ENCODE data around the gene FAM89A. TPM values are rescaled to one million over a fixed set of nuclear protein-coding genes. Genes with fewer than 3 reads are reported as not detected.
A peak's percentile ranks its signal among the peaks of the same experiment; 100 is the strongest.

Gene FAM89A
- total RNA-seq, 2 experiments from 2014 or later: 11.0 to 11.1 TPM

DNA sequence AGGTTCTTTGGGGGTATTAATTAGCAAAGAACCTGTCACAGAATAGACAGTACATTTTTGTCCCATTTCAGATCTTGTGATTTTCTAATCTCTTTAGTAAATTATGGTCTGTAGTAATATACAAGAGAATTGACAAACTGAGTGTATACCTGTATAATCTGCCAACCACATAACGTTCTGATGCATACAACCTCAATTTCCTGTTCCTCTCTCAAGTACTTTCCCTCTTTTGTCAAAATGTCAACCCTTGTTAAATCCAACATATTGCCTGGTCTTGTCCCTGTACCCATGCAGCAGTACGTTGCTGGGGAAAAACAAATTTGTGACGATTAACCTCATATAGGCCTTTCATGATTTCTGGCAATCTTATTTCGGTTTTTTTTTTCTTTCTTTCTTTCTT, 60.1 kb downstream of the FAM89A start:
- Mint-ChIP-seq H3K9me3 (no peaks in the 10 kb centered on the region), H3K27me3 (ENCODE audit: low read depth) (no peaks in the 10 kb centered on the region), H3K36me3 (ENCODE audit: low read depth) (peaks cover 15% of the 10 kb centered on the region), H3K27ac (peak overlapping the region; percentile 79), H3K4me3 (peak overlapping the region; percentile 89), H3K4me1 (ENCODE audit: low read depth) (peaks cover 25% of the 10 kb centered on the region)
- CTCF ChIA-PET: interaction anchor here (0.6 to 1.6 kb wide), 4 partner anchors 49 to 212 kb away, joined by 3 read pairs; no protein-coding TSS in a partner anchor
- intact Hi-C loops (cut with micrococcal nuclease): loop anchor here (1.0 to 10.0 kb wide), 14 partner anchors 48 to 1972 kb away; partner anchors contain the start of genes C1orf198, COG2, DISC1 and EGLN1
- no peak for DNase-seq

DNA sequence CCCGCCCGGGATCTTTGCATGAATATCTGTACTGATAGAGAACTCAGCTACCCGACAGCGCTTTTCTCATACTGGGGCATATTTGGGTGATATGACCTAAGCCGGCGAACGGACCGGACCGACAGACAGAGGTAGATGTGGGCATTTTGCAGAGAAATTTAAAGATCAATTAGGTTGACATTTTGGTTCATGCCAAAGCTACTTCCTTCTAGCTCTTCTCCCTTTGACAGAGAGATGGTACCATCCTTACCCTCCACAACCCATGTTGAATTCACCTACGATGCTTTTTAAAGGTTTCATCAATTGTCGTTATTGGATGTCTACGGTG, 60.7 kb downstream of the FAM89A start:
- Mint-ChIP-seq H3K4me1 (ENCODE audit: low read depth) (peaks cover 28% of the 10 kb centered on the region), H3K4me3 (peak overlapping the region; percentile 89)

DNA sequence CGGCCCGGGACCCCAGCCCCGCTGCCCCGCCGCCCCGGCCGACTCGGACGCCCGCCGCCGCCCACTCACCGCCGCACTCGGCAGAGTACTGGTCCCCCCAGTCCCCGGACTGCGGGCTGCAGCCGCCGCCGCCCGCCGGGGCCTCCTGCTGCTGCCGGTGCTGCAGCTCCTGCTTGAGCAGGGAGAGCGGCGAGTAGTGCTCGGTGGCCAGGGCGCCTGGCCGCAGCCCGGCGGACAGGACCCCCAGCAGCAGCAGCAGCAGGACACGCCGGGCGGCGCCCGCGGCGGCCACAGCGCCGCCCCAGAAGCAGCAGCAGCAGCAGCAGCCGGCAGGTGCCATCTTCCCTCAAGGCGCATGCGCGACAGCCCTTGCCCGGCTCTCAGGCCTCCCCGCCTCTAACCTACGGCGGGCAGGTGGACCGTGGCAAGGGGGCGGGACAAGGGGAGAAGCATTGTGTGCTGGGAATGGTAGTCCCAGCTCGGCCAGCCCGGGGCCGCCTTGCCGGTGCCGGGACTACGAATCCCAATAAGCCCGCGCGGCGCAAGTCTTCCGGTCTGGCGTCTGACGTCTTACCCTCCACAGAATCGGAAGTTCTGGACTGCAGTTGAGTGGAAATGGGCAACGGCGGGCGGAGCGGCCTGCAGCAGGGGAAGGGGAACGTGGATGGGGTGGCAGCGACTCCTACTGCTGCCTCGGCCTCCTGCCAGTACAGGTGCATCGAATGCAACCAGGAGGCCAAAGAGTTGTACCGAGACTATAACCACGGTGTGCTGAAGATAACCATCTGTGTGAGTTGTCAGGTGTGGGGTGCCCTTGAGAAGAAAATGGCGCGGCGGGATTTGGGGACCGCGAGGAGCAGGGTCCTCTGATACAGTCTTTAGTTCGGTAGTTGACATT, 61.3 kb downstream of the FAM89A start, which contains the start of the genes ARV1 and TTC13:
ARV1 (plus strand) TSS at position 604 of the 898 bp plus-strand sequence; CDS start at position 616, 12 bp downstream.
TTC13 (minus strand) TSS at position 371 of the 898 bp plus-strand sequence; CDS start at position 340, 31 bp downstream.
- Mint-ChIP-seq H3K27ac (peak within 1 kb of the TSS; percentile 92), H3K36me3 (ENCODE audit: low read depth) (peaks cover 12% of the 10 kb centered on the region), H3K4me3 (peak within 1 kb of the TSS; percentile 95), H3K9me3 (no peaks in the 10 kb centered on the region), H3K27me3 (ENCODE audit: low read depth) (no peaks in the 10 kb centered on the region), H3K4me1 (ENCODE audit: low read depth) (peaks cover 30% of the 10 kb centered on the region)
- intact Hi-C loops (cut with micrococcal nuclease): loop anchor here (1.0 to 10.0 kb wide), 15 partner anchors 46 to 1974 kb away; partner anchors contain the start of genes C1orf198, COG2, DISC1 and EGLN1
- CTCF ChIA-PET: interaction anchor here (0.6 to 1.6 kb wide), 9 partner anchors 20 to 1427 kb away, joined by 3 to 7 read pairs (median 3); no protein-coding TSS in a partner anchor
- peak; percentile 97 for DNase-seq

More for the DNA sequence above, 60.7 kb downstream of the FAM89A start:
- Mint-ChIP-seq H3K27ac (peak overlapping the region; percentile 79), H3K9me3 (no peaks in the 10 kb centered on the region), H3K27me3 (ENCODE audit: low read depth) (no peaks in the 10 kb centered on the region), H3K36me3 (ENCODE audit: low read depth) (peaks cover 13% of the 10 kb centered on the region)
- CTCF ChIA-PET: interaction anchor here (0.6 to 1.6 kb wide), 9 partner anchors 21 to 1428 kb away, joined by 3 to 7 read pairs (median 3); no protein-coding TSS in a partner anchor
- no peak for DNase-seq
- intact Hi-C loops (cut with micrococcal nuclease): loop anchor here (1.0 to 10.0 kb wide), 14 partner anchors 47 to 1973 kb away; partner anchors contain the start of genes C1orf198, COG2, DISC1 and EGLN1

DNA sequence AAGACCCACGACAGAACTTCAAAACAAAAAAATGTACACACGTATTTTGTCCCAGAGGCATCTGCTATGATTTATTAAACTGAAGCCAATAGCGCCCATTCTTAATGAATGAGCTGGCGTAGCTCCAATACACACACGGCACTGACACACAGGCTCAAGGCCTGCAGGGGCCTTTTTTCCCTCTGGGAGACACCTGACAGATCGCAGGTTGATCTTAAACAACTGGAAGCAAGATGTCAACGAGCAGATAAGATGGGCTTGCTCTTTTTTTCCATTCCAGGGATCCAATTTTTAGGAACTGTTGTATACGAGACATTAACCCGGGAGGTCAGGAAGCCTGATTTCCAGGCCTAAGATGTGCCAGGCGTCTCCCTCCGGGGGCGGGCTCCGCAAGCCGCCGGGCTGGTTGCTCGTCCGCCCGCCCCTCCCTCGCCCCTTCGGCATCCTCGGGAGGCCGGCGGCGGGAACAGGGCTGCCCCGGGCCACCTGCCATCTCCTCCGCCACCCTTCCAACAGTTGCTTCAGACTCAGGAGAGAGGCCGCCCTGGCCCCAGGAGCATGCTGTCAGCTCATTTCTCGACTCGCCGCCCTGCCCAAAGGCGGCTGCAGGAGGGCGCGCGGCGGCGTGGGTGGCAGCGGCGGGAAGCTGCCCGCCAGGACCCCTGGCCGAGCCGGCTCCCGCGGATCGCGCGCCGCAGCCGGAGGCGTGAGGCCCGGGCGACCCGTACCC, 62.1 kb downstream of the FAM89A start:
- peaks cover 8% of the 10 kb centered on the region for H3K36me3 Mint-ChIP-seq (ENCODE audit: low read depth)
- H3K4me1 Mint-ChIP-seq (ENCODE audit: low read depth): peaks cover 34% of the 10 kb centered on the region
- peak; percentile 42 for DNase-seq
- H3K27me3 Mint-ChIP-seq (ENCODE audit: low read depth): no peaks in the 10 kb centered on the region
- peak overlapping the region; percentile 92 for H3K27ac Mint-ChIP-seq
- intact Hi-C loops (cut with micrococcal nuclease): loop anchor here (1.0 to 10.0 kb wide), 12 partner anchors 46 to 1974 kb away; partner anchors contain the start of genes C1orf198, DISC1, EGLN1 and GNPAT
- peak overlapping the region; percentile 95 for H3K4me3 Mint-ChIP-seq
- CTCF ChIA-PET: interaction anchor here (0.6 to 1.6 kb wide), 6 partner anchors 20 to 213 kb away, joined by 3 to 7 read pairs (median 5); no protein-coding TSS in a partner anchor
- H3K9me3 Mint-ChIP-seq: no peaks in the 10 kb centered on the region

DNA sequence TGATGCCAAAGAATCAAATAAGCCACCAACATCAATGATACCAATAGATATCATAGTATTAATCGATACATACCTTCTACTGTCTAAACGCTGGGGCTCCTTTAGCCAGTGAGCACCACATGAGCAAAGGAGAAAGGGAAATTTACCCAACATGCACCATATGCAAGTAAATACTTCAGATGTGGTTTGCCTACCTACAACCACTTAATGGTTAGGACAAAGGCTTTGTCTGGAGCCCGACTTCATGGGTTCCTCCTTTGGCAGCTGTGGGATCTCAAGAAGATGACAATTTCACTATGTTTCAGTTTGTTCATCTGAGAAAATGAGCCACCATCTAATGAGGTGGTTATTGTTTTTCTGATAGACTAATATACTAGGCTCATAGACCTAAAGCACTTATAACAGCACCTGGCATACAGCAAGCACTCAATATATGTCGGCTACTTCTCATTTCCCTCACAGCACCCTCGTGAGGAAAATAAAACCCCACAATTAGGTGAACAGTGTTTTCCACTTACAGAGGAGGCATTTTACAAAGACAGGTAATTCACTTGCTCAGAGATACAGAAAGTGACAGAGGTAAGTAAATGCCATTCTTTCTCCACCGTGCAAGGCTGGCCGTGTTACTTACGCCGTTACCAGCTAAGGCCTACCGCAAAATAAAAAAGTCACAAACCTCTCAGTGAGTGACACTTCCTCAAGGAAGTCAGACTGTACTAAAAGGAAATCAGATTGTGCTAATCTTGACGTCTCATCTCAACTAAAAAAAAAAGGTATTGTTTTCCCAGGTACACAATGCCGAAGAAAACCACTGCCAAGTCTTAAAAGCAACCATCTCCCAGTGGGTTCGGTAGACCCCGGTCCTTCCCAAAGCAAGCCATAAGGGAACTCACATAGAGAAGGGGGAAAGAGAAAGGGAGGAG, 63.0 kb downstream of the FAM89A start:
- CTCF ChIA-PET: interaction anchor here (0.7 to 1.0 kb wide), 2 partner anchors 61 to 214 kb away, joined by 5 read pairs; no protein-coding TSS in a partner anchor
- Mint-ChIP-seq H3K4me3 (peak overlapping the region; percentile 95), H3K27ac (peak overlapping the region; percentile 92), H3K9me3 (no peaks in the 10 kb centered on the region), H3K4me1 (ENCODE audit: low read depth) (peaks cover 42% of the 10 kb centered on the region), H3K27me3 (ENCODE audit: low read depth) (no peaks in the 10 kb centered on the region), H3K36me3 (ENCODE audit: low read depth) (peaks cover 8% of the 10 kb centered on the region)
- intact Hi-C loops (cut with micrococcal nuclease): loop anchor here (1.0 to 10.0 kb wide), 8 partner anchors 45 to 1975 kb away; partner anchors contain the start of genes DISC1, EGLN1, MAP10 and NTPCR
- peak; percentile 42 for DNase-seq

DNA sequence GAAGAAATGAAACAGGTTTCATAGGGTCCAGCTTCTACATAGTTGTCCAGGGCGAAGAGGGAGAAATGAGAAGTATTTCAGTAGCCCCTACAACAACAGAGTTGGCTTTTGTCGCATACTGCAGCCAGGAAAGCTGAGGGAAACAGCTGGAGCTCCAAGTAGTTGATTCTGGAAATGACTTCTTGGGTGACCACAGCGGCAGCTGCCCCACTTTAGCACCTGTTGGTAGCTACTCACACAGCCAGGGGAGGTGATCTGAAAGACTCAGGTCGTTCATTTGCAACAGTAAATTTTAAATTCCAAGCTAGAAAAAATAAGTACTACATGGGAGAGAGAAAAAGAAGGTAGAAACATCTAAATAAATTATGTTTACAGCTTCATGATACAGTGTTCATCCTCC, 63.7 kb downstream of the FAM89A start:
- peak overlapping the region; percentile 58 for H3K27ac Mint-ChIP-seq
- CTCF ChIA-PET: no interaction called here
- H3K36me3 Mint-ChIP-seq (ENCODE audit: low read depth): peaks cover 8% of the 10 kb centered on the region
- H3K4me3 Mint-ChIP-seq: peak overlapping the region; percentile 28
- H3K27me3 Mint-ChIP-seq (ENCODE audit: low read depth): no peaks in the 10 kb centered on the region
- H3K9me3 Mint-ChIP-seq: no peaks in the 10 kb centered on the region
- no peak for DNase-seq
- H3K4me1 Mint-ChIP-seq (ENCODE audit: low read depth): peaks cover 49% of the 10 kb centered on the region
- intact Hi-C loops (cut with micrococcal nuclease): loop anchor here (5.0 to 10.0 kb wide), 7 partner anchors 44 to 1976 kb away; partner anchors contain the start of genes DISC1, EGLN1, MAP10 and NTPCR

DNA sequence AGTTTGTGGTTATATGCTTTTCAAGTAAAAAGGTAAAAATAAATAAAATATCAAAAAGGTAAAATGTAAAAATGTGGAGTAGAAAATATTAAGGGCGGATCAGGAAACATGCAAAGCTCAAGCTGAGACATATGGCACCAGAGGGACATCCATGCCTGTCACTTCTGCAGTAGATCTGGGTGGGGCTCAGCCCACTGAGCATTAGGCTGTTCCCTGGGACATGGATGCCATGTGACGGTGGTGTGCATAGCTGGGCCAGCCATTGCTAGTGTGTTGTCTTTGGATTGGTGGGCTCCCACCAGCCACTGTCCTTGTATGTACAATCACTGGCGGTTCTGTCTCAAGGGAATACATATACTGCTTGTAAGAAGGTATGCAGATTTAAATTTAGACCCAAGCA, 64.4 kb downstream of the FAM89A start:
- no peak overlapping the region for H3K27ac Mint-ChIP-seq
- intact Hi-C loops (cut with micrococcal nuclease): loop anchor here (5.0 to 10.0 kb wide), 7 partner anchors 43 to 1977 kb away; partner anchors contain the start of genes DISC1, EGLN1, MAP10 and NTPCR
- no peaks in the 10 kb centered on the region for H3K9me3 Mint-ChIP-seq
- CTCF ChIA-PET: interaction anchor here (0.9 kb wide), 1 partner anchor 57 kb away, joined by 3 read pairs; no protein-coding TSS in a partner anchor
- H3K36me3 Mint-ChIP-seq (ENCODE audit: low read depth): peaks cover 8% of the 10 kb centered on the region
- no peak overlapping the region for H3K4me3 Mint-ChIP-seq
- DNase-seq: no peak
- no peaks in the 10 kb centered on the region for H3K27me3 Mint-ChIP-seq (ENCODE audit: low read depth)
- H3K4me1 Mint-ChIP-seq (ENCODE audit: low read depth): peaks cover 50% of the 10 kb centered on the region

DNA sequence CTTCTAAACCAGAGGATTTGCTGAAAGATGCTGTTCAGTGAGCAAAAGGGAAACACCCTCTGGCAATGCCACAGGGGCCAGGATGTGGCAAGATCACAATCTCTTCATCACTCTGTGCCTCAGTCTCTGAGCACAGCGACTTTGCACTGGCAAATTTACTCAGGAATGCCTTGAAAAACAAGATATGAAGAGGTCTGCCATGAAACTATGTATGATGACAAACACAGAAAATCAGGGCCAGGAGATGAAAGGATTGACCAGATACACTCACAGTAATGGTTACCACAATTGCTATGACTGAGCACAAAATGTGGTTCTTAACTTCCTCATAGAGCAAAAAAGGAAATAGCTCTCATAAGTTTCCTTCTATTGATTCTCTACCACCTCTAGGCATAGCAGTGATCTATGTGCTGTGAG, 67.2 kb downstream of the FAM89A start:
- peaks cover 8% of the 10 kb centered on the region for H3K36me3 Mint-ChIP-seq (ENCODE audit: low read depth)
- H3K9me3 Mint-ChIP-seq: no peaks in the 10 kb centered on the region
- peak overlapping the region; percentile 87 for H3K27ac Mint-ChIP-seq
- peaks cover 58% of the 10 kb centered on the region for H3K4me1 Mint-ChIP-seq (ENCODE audit: low read depth)
- CTCF ChIA-PET: interaction anchor here (0.6 to 0.9 kb wide), 2 partner anchors 10 to 51 kb away, joined by 3 to 4 read pairs; no protein-coding TSS in a partner anchor
- H3K4me3 Mint-ChIP-seq: peak overlapping the region; percentile 46
- peak; percentile 77 for DNase-seq
- no peaks in the 10 kb centered on the region for H3K27me3 Mint-ChIP-seq (ENCODE audit: low read depth)
- intact Hi-C loops (cut with micrococcal nuclease): loop anchor here (5.0 to 10.0 kb wide), 3 partner anchors 552 to 1348 kb away; partner anchors contain the start of genes TAF5L, TSNAX and URB2

DNA sequence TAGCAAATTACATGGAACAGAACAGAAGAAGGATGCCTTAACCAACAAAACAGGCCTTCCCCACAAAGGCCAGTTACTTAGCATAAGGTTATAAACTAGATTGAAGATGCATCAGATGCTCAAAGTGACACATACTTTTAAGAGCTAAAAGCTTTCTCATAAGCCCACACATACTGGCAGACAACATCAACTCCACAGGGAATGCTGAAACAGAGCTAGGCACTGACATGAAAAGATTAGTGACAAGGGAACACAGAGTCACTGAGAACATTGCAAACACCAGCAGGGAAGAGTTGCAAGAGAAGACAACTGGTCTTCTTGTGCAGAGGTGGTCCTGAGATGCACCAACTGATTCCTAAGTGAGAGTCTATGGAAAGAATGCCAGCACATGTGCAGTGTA, 68.3 kb downstream of the FAM89A start:
- Mint-ChIP-seq H3K36me3 (ENCODE audit: low read depth) (peaks cover 2% of the 10 kb centered on the region), H3K4me3 (no peak overlapping the region), H3K4me1 (ENCODE audit: low read depth) (peaks cover 52% of the 10 kb centered on the region), H3K27ac (no peak overlapping the region), H3K9me3 (no peaks in the 10 kb centered on the region), H3K27me3 (ENCODE audit: low read depth) (no peaks in the 10 kb centered on the region)
- no peak for DNase-seq
- CTCF ChIA-PET: interaction anchor here (1.0 kb wide), 1 partner anchor 12 kb away, joined by 3 read pairs; no protein-coding TSS in a partner anchor
- intact Hi-C loops (cut with micrococcal nuclease): loop anchor here (5.0 to 10.0 kb wide), 3 partner anchors 553 to 1347 kb away; partner anchors contain the start of genes TAF5L, TSNAX and URB2

DNA sequence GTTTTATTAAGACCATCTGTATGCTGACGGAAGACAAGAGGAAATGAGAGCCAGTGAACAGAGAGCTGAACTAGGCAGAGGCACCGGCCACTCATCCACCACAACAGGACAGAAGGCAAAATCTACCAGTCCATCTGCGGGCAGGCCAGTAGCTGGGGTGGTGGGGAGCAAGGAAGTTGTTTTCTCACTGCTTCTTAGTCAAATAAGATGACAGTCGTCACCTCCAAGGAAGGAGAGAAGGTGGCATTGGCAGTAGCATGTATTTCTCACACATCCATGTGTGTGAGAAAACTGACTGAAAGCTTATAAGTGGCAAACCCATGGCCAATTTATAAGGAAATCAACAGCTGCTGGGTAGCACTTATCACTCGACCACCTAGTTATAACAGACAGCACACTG, 69.6 kb downstream of the FAM89A start:
- DNase-seq: no peak
- CTCF ChIA-PET: interaction anchor here (1.3 kb wide), 1 partner anchor 10 kb away, joined by 4 read pairs; no protein-coding TSS in a partner anchor
- intact Hi-C loops (cut with micrococcal nuclease): loop anchor here (5.0 to 10.0 kb wide), 3 partner anchors 554 to 1346 kb away; partner anchors contain the start of genes TAF5L, TSNAX and URB2
- H3K36me3 Mint-ChIP-seq (ENCODE audit: low read depth): no peaks in the 10 kb centered on the region
- H3K27ac Mint-ChIP-seq: no peak overlapping the region
- no peaks in the 10 kb centered on the region for H3K27me3 Mint-ChIP-seq (ENCODE audit: low read depth)
- H3K4me3 Mint-ChIP-seq: no peak overlapping the region
- no peaks in the 10 kb centered on the region for H3K9me3 Mint-ChIP-seq
- H3K4me1 Mint-ChIP-seq (ENCODE audit: low read depth): peaks cover 47% of the 10 kb centered on the region

All from activated naive CD4-positive, alpha-beta T cell treated with anti-CD3 and anti-CD28 coated beads for 36 hours (primary cell).